HG02840 (cell line): ENCODE data around the gene TTC39A.

Source experiments
- ATAC-seq: cut with Tn5 transposase; IDR thresholded peaks from one replicate; pipeline ENCODE4 v1.9.1; 2021; ENCODE audit warnings: mild to moderate bottlenecking, moderate library complexity, moderate number of reproducible peaks; ENCODE audit not compliant: unreplicated experiment, low FRiP score

The TTC39A gene

DNA sequence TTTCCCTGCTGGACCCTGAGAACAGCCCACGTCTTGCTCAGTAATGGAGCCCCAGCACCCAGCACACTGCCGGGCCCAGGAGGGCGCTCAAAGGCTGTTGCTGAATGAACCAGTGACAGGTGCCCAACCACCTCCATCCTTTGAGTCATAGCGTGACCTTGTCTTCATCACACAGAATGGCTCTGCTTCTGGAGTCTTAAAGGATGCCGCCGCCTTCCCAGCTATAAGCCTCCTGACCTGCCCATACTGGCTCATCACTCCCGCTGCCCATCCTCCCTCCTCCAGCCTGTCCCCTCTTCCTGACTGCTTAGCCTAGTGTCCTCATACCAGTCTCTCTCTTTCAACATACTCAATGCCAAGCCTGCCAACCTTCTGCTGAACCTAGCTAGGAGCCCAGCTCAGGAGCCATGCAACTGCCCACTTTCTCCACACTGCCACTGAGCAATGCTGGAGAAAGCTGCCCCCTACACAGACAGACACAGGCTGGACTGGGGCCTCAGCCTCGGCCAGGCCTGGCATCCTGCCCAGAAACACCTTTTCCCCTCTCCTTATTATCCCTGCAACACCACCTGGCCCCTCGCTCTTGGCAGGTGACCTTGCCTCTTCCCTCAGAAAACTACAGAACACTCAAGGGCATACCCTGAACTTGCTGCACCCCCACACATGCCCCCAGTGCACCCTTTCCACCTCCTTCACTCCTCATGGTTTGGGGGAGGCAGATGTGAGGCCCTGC lies 14.1 kb downstream of the TTC39A start:
- no peak for ATAC-seq

DNA sequence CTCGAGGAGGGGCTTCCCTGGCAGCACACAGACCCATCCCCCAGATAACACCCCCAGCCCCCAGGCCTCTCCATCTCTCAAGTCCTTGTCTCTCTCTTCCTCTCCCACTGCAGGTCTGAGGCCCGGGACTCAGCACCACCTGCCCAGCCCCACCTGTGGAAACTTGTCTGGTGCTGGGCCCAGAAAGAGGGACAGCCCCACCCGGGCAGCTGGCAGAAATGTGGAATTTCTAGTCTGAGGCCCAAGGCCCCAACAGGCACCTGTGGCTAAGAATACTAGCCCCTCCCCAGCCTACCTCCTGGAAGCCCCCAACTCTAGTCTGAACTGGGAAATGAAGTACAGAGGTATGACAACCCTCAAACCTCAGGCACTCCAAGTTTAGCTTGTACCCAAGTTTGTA lies 15.4 kb downstream of the TTC39A start:
- no peak for ATAC-seq

DNA sequence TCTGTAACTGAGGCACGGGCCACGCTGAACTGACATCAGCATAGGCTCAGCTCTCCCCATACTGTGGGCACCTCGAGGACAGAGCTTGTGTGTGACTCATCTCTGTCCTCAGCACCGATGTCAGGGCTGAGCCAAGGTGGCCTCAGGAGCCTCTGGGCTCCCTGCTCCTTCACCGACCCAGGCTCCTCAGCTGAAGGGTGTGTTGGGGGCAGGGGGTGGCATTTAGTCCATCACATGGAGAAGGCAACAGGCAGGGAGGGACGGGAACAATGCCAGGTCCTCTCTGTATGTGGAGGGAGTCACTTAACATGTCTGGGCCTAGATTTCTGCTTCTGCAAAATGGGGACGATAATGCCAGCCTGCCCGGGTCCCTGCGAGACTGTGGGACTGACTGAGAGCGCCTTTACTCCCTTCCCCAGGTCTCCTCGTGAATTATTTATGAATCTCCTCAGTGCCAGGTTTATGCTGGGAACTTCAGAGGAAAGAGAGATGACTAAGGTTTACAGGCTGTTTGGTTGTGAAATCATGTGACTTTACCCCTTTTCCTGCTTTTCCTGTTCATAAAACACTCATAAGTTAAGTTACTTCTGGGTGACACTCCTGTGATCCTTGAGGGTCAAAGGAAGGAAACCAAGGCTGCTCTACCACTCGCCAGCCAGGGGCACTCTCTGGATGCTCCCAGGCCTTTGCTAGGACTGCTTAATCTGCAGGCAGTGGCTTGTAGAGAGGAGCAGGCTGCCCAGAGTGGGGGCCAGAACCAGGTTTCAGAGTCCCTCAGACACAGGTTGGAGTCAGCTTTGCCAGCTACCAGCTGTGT lies 16.2 kb downstream of the TTC39A start:
- ATAC-seq, result no peak

DNA sequence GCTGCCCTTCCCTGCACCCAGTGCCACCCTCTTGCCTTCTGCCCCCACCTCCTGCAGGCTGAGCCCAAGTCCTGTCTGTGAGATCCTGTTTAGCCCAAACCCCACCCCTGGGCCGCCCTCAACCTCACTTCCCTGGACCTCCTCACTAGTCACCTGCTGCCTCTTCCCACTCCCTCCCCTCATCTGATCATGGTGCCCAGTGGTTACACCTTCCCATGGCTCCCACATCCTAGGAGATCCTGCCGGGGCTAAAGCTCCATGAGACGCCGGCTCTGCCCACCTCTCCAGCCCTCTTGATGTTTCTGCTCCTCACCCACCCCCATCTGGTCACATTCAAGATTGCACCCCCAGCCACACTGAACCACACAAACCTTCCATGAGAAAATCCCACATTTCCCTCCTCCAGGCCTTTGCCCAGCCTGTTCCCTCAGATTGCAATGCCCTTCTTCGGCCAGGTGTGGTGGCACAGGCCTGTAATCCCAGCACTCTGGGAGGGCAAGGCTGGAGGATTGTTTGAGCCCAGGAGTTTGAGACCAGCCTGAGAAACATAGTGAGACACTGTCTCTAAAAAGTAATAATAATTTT lies 17.0 kb downstream of the TTC39A start:
- no peak for ATAC-seq

DNA sequence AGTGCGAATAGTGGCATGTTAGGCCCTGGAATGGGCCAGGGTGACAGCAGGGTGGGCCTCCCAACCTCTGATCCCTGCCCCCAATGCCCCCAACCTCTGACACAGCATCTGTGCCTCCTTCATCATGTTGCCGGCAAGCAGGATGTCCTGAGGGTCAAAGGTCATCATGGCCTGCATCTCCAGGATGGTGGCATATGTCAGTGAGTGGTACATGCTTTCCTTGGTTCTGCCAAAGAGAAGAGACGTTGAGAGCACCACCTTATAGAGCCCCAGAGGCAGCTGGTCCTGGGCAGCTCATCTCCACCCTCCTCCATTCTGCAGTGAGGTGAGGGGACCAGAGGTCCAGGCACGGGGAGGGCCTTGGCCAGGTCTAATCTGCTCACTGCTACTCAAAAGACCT lies 17.6 kb downstream of the TTC39A start:
- no peak for ATAC-seq

DNA sequence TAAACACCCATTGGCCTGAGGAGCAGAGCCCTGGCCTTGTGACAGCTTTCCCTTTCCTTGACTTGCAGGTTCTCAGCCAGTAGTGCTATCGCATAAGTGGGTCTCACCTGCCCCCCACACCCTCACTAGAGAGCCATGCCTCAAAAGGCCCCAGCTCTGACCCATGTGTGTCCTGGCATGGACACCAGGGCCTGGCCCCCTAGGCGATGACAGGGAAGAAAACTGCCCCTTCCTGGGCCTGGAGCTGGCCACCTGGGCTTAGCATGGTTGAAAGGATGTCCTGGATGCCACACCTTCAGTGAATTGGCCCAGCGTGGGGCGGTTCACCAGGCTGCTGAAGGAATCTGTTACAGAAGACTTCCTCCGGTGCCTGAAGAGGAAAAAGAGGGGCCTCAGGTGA lies 18.5 kb downstream of the TTC39A start:
- ATAC-seq, result no peak

DNA sequence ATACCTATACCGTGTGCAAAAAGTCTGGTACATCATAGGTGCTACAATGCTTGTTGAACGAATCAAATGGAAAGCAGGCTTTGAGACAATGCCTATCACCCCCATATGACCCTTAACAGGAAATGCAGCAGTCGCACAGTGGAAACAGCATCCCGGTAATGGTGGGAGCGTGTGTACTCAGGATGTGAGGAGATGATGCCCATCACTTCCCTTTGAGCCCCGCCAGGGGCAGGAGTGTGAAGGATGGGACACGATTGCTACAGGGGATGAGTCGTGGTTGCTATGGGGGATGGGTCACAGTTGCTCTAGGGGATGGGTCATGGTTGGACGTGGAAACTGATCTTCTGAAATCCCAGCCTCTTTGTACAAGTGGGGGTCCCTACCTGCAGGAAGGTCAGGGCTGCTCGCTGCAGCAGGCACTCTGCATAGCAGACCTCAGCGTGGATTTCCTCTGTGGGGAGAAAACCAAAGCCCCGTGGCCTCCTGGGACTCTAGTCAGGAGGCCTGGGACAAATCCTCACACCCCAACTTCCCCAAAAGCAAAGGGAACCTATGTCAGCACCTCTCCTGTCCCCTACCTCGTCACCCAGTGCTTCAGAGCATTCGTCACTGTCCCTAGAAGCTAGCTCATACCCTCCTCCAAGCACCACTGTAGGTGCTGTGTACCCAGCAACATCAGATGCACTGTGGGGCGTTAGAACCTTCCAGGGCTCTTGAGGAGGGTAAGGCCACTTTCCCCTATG lies 19.3 kb downstream of the TTC39A start:
- no peak for ATAC-seq

DNA sequence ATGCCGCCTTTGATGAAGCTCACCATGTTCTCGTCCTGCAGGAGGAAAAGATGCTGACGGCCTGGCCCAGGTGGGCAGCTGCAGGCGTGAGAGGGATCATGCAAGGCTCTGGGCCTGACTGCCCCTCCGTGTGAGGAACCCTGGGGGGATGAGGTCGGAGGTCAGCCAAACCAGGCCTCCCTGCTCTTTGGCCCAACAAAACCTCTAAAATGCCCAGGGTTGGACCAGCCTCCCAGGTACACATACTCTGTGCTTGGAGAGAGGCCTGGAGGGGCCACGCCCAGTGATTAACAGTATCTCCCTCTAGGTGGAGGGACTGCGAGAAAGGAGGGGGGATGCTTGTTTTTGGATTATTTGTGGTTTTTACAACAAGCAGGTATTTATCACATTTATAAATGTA lies 21.1 kb downstream of the TTC39A start:
- ATAC-seq, result no peak

DNA sequence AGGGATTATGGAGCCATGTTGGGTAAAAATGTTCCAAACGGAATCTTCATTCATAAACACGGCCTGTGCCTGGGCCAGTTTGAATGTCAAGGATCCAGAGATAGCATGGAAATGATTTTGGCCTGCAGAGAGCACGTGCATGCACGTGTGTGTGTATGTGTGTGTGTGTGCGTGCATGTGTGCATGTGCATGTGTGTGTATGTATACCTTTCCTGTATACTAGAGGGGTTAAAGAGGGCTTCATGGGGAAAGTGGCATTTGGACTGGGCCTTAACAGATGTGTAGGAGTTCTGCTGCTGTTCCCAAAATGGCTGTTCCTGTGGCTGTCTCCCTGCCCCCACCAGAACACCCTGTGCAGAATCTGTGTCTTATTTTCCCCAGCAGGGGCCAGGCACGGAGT lies 21.7 kb downstream of the TTC39A start:
- ATAC-seq, result no peak

DNA sequence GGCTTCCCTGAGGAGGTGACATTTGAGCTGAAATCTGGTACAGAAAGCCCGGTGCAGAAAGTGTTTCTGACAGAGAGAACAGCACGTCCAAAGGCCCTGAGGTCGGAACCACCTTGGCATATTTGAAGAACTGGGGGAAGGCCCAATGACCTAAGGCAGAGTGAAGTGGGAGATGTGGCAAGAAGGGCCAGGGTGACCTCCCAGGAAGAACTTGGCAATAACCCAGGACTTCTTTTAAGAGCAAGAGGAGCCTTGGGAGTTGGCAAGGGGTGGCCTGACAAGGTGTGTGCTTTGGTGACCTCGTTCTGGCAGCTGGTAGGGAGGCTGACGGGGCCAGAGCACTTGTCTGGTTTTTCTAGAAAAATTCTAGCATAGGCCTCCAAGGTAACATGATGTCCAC lies 23.4 kb downstream of the TTC39A start:
- no peak for ATAC-seq

DNA sequence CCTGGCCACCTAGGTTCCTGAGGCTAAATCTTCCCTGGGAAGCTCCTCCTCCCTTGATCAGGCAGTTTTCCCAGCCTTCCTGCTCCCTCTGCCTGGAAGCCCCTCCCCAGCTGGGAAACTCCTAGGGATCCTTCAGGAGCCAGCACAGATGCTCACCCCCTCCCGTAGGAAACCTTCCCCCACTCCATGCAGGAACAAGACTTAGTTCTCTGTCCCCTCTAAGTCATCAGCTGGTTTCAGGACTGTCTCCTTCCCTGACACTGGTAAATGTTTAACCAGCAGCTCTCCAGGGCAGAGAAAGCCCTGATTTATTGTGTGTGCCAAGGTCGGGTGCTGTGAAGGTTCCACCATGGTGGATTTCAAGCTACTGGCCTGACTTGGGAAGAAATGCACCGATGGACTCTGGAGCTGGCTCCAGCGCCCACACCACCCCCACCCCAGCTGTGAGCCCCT lies 25.0 kb downstream of the TTC39A start:
- ATAC-seq, result no peak

DNA sequence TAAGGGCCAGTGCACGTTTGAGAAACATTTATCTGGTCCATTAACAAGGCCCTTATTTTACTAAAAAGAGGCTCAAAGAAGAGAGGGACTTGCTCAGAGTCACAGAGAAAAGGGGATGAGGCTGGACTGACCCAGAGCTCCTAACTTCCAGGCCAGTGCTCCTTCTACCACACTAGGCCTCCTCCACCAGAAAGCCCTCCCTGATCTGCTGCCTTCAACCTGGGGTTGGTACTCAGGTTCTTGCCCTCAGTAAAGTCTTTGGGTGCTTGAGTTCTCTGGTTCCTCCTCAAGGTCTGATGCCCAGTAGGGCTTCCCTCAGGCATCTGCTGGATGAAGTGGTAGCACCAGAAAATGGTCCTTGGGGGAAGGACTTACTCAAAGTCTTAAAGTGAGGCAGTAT lies 26.0 kb downstream of the TTC39A start:
- ATAC-seq, result no peak

DNA sequence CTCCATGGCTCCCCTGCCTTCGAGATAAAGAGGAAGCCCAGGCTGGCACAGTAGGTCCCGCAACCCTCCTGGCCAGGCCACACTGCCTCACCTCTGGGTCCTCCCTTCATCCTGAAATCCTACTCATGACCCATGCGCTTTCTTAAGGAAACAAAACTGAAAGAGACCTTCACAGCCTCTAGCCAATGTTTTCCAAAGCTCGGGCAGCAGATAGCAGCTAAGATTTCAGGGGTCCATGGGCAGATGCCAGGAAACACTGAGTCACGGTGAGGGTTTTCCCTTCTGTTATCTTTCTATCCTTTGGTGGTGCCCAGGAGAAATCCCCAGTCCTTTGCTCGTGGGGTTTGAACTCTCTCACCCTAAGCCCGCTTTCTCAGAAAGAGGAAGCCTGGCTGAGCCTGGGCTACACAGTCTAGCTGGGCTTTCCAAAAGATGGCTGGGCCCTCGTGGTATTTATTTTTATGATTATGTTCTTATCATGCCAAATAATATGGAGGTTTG lies 26.6 kb downstream of the TTC39A start:
- no peak for ATAC-seq

DNA sequence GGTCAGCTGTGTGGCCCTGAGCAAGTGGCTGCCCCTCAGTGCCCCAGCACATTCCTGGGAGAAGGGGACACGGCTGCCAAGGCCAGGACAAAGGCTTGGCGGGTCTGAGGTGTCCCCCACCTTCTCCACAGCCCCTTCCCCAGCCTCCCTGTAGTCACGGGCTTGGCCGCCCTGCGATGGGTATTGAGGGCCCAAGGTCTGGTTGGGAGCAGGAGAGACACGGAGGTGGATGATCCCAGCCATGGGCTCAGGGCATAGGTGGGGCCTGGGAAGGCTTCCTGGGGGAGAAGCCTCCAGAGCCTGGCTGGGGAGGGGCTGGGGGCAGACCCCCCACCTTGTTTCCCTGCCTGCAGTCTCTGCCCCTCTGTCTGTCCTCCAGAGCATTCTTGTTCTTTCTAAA lies 27.0 kb downstream of the TTC39A start:
- ATAC-seq, result no peak

DNA sequence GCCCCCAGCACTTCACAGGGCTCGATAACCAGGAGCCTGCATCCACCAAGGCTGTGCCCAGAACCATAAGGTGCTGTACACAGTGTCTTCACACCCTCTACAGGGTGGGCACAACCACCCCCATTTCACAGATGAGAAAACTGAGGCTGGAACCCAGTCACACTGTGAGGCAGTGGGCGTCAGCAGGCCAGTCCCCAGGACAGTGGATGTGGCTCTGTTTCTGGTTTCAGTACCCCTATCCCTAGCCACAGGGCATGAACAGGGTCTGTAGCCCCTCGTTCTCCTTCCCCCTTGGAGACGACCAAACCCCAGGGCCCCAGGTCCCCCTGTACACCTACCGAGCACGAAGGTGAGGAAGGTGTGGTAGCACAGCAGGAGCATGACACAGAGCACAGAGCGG lies 27.6 kb downstream of the TTC39A start:
- no peak for ATAC-seq

DNA sequence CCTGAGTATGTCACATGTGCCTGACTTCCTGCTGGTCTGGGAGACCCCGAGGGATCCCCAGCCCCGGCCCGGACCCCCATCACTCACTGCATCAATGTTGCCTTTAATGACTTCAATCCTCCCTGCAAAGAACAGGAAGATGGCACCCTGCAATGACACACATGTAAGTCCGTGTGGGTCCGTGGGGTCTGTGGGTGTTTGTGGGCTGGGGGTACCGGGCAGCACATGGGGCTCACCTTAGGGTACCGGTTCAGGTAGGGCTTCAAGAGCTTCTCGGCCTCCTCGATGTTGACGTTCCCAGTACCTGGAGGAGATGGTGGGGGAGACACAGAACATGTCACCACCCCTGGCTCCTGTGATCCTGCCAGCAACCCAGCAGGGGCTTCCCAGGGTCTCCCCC lies 28.1 kb downstream of the TTC39A start:
- no peak for ATAC-seq

DNA sequence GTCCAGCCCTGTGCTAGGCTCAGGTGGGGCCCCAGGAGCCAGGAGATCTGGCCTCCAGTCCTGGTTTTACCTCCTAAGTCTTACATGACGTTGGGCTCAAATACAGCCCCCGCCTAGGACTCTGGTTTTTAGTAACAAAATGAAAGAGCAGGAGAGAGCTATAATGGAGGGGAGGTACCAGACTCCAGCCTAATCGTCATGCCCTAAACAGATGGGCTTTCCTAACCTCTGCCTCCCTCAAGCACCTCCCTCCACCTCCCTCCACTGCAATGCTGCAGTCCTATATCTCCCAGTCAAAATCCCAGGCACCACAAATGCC lies 28.6 kb downstream of the TTC39A start:
- ATAC-seq, result no peak

DNA sequence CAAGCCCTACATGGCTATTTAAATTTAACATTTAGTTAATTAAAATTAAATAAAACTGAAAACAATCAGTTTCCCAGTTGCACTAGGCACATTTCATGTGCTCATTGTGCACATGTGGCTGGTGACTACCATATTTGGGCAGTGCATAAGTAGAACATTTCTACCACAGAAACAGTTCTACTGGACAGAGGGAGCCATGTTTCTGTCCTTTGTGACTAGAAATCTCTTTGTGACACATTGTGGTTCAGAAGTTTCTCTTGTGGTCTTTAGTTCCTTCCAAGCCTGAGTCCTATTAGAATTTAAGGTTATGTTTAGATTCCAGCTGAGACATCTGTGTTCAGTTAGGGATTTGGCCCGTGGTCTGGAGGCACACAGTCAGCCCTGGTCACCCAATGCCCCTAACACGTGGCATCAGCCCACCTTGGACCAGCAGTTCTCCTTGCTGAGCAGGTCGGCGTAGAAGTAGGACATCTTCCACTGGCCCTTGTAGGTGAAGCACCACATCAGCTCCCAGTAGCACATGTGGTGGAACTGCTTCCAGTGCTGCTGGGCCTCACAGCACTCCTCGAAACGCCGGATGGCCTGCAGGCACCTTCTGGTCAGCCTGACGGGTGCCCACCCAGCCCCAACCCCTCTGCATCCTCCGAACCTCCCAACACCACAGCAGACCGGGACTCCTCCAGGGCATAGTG lies 29.1 kb downstream of the TTC39A start:
- no peak for ATAC-seq

DNA sequence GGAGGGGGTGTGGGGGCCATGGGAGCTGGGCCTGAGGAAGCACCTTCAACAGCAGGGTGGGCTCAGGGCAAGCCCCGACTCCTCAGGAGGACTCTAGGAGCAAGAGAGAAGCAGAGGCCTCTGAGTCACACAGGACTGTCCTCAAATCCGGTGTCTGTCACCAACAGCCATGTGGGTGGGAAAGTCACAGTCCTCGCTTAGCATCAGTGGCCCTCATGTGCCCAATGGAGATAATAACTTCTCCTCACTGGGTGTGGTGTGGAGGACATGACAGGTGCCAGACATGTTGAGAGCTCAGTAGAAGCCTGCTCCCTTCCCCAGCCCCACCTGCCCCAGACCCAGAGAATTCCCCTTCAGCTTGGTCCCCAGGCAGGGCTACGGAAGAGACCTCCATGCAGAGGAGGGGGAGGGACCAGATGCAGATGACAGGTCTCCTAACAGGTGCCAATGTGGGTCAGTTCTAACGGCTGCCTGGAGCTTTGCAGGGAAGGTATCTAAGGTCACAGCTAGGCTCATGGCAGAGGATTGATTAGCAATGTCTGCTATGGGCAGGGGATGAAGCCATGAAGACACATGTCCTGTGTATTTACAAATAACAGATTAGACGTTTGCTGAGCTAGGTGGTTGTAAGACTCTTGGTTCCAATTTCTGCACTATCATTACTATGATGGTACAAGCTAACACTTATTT lies 30.2 kb downstream of the TTC39A start:
- ATAC-seq, result no peak
